ENCODE measurements around the gene RTP3.

The RTP3 gene

DNA sequence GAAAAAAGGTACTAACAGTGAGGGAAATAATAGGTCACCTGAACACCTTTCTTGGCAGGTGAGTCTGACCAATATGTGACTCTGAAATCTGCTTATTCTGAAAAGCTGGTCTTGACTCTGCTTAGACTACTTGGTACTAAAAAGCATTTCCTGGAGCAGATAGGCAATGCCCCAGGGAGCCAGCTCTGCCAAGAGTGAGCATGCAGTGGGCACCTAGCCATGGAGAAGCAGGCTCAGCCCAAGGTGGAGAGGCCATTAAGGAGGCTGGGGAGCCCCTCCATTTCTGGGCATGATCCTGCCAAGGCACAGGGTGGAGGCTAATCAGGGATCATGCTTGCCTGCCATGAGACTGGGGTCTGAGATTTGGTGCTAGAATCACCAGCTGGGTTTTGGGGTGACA lies 31.5 kb upstream of the RTP3 start:
- H4K20me1 ChIP-seq (ENCODE audit: insufficient read depth, low read length) = no peaks in the 10 kb centered on the region
- H3F3A ChIP-seq (ENCODE audit: insufficient read depth, low read length) = no peaks in the 10 kb centered on the region
- TF ChIP-seq, protein P1, sequence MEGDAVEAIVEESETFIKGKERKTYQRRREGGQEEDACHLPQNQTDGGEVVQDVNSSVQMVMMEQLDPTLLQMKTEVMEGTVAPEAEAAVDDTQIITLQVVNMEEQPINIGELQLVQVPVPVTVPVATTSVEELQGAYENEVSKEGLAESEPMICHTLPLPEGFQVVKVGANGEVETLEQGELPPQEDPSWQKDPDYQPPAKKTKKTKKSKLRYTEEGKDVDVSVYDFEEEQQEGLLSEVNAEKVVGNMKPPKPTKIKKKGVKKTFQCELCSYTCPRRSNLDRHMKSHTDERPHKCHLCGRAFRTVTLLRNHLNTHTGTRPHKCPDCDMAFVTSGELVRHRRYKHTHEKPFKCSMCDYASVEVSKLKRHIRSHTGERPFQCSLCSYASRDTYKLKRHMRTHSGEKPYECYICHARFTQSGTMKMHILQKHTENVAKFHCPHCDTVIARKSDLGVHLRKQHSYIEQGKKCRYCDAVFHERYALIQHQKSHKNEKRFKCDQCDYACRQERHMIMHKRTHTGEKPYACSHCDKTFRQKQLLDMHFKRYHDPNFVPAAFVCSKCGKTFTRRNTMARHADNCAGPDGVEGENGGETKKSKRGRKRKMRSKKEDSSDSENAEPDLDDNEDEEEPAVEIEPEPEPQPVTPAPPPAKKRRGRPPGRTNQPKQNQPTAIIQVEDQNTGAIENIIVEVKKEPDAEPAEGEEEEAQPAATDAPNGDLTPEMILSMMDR (IDR thresholded peaks at IDR 0.05; ENCODE audit: low read length) = no peak
- no peak for TF ChIP-seq EZH2 (IDR thresholded peaks at IDR 0.05; ENCODE audit: borderline replicate concordance, low read length)
- H3K27ac ChIP-seq (ENCODE audit: low read depth, low read length, poor library complexity, severe bottlenecking) = no peak overlapping the region
- no peak overlapping the region for H3K4me2 ChIP-seq (ENCODE audit: low read length)
- no peak overlapping the region for H3K4me3 ChIP-seq (ENCODE audit: low read depth, low read length, poor library complexity, severe bottlenecking)
- no peaks in the 10 kb centered on the region for H3K9me2 ChIP-seq (ENCODE audit: low read depth, low read length)
- no peaks in the 10 kb centered on the region; the same call in 1 of the 2 replicates for H3K27me3 ChIP-seq (ENCODE audit: insufficient read depth, low read length)
- no peaks in the 10 kb centered on the region for H3K79me2 ChIP-seq (ENCODE audit: insufficient read depth, low read length)
- H3K9ac ChIP-seq (ENCODE audit: low read length) = no peak overlapping the region
- no peaks in the 10 kb centered on the region for H3K9me3 ChIP-seq (ENCODE audit: low read length)
- H3K4me1 ChIP-seq (ENCODE audit: insufficient read depth, low read length, severe bottlenecking) = no peaks in the 10 kb centered on the region
- H3K36me3 ChIP-seq (ENCODE audit: insufficient read depth, low read length) = no peaks in the 10 kb centered on the region
- H2AFZ ChIP-seq (ENCODE audit: low read length) = no peak overlapping the region

DNA sequence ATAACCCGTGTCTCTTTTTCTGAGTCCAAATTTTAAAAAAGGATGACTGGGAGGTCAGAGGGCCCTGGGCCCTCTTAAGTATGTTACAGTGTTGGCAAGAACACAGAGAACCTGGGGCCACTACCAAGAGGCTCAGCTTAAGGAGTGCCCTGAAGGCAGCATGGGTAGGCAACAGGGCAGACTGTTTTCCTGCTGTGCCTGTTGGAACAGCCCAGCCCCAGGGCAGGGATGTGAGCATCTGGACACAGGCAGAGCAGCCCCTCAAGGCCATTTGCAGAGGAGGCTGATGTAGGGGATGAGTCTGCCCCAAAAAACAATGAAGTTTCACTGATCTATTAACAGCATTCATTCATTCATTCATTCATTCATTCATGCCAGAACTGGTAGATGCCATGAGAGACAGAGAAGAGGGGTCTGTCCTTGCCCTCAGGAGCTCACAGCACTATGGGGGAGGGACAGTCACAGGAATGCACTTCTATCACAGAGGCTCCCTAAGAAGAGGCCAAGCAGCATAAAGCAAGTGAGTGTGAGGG lies 30.8 kb upstream of the RTP3 start:
- TF ChIP-seq, protein P1 (IDR thresholded peaks at IDR 0.05; ENCODE audit: low read length) = no peak
- no peak for TF ChIP-seq EZH2 (IDR thresholded peaks at IDR 0.05; ENCODE audit: borderline replicate concordance, low read length)
- H3K9me3 ChIP-seq (ENCODE audit: low read length) = no peaks in the 10 kb centered on the region
- no peaks in the 10 kb centered on the region for H3K36me3 ChIP-seq (ENCODE audit: insufficient read depth, low read length)
- no peaks in the 10 kb centered on the region for H4K20me1 ChIP-seq (ENCODE audit: insufficient read depth, low read length)
- H3K9me2 ChIP-seq (ENCODE audit: low read depth, low read length) = no peaks in the 10 kb centered on the region
- H3K9ac ChIP-seq (ENCODE audit: low read length) = no peak overlapping the region
- no peaks in the 10 kb centered on the region for H3K79me2 ChIP-seq (ENCODE audit: insufficient read depth, low read length)
- no peak overlapping the region for H3K27ac ChIP-seq (ENCODE audit: low read depth, low read length, poor library complexity, severe bottlenecking)
- H3K4me3 ChIP-seq (ENCODE audit: low read depth, low read length, poor library complexity, severe bottlenecking) = no peak overlapping the region
- H3K4me2 ChIP-seq (ENCODE audit: low read length) = no peak overlapping the region
- H3K27me3 ChIP-seq (ENCODE audit: insufficient read depth, low read length) = no peaks in the 10 kb centered on the region
- no peaks in the 10 kb centered on the region for H3K4me1 ChIP-seq (ENCODE audit: insufficient read depth, low read length, severe bottlenecking)
- no peaks in the 10 kb centered on the region for H3F3A ChIP-seq (ENCODE audit: insufficient read depth, low read length)
- H2AFZ ChIP-seq (ENCODE audit: low read length) = no peak overlapping the region

DNA sequence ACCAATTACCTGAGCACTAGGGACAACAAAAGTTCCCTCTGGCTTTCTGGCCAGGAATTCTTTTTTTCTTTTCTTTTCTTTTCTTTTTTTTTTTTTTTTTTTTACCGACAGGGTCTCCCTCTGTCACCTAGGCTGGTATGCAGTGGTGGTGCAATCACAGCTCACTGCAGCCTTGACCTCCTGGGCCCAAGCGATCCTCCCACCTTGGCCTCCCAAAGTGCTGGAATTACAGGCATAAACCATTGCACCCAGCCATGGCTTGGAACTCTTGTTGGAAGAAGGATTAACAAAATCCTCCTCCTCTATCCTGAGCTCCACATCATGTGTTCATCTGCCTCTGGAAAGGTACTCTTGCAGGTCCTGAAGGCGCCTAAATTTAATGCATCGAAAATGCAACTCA lies 30.2 kb upstream of the RTP3 start:
- no peaks in the 10 kb centered on the region for H4K20me1 ChIP-seq (ENCODE audit: insufficient read depth, low read length)
- no peaks in the 10 kb centered on the region for H3K9me3 ChIP-seq (ENCODE audit: low read length)
- H3K27me3 ChIP-seq (ENCODE audit: insufficient read depth, low read length) = no peaks in the 10 kb centered on the region
- no peak overlapping the region for H3K27ac ChIP-seq (ENCODE audit: low read depth, low read length, poor library complexity, severe bottlenecking)
- H3K4me1 ChIP-seq (ENCODE audit: insufficient read depth, low read length, severe bottlenecking) = no peaks in the 10 kb centered on the region
- no peak overlapping the region for H3K4me3 ChIP-seq (ENCODE audit: low read depth, low read length, poor library complexity, severe bottlenecking)
- no peaks in the 10 kb centered on the region for H3F3A ChIP-seq (ENCODE audit: insufficient read depth, low read length)
- H3K79me2 ChIP-seq (ENCODE audit: insufficient read depth, low read length) = no peaks in the 10 kb centered on the region
- H3K4me2 ChIP-seq (ENCODE audit: low read length) = no peak overlapping the region
- no peaks in the 10 kb centered on the region for H3K36me3 ChIP-seq (ENCODE audit: insufficient read depth, low read length)
- no peak overlapping the region for H3K9ac ChIP-seq (ENCODE audit: low read length)
- TF ChIP-seq, protein P1 (IDR thresholded peaks at IDR 0.05; ENCODE audit: low read length) = no peak
- no peak for TF ChIP-seq EZH2 (IDR thresholded peaks at IDR 0.05; ENCODE audit: borderline replicate concordance, low read length)
- no peak overlapping the region for H2AFZ ChIP-seq (ENCODE audit: low read length)
- no peaks in the 10 kb centered on the region for H3K9me2 ChIP-seq (ENCODE audit: low read depth, low read length)
